Lung (tissue), 16 donors: ENCODE data around the gene TRIM65. TPM values are rescaled to one million over a fixed set of nuclear protein-coding genes. Genes with fewer than 3 reads are reported as not detected.

Experiments used
- ATAC-seq: fragments of 200-7000 bp; cut with Tn5 transposase; one replicate; pipeline ENCODE4 v1.9.1; 2020; ENCODE audit warnings: moderate number of reproducible peaks; ENCODE audit not compliant: insufficient read depth, low FRiP score
- DNase-seq, 3 donors: peaks; one replicate each; pipeline ENCODE4 v3.0.0-alpha.2; 2013 to 2017
- H3K27ac ChIP-seq, 2 donors: one replicate each; pipeline ENCODE4 v1.5.1; 2013; ENCODE audit warnings: mild to moderate bottlenecking in 2 of 2, moderate library complexity in 2 of 2, control low read depth in 1 of 2, inconsistent platforms in 1 of 2, low read depth in 1 of 2, low read length in 1 of 2
- H3K27me3 ChIP-seq, 3 donors: one replicate each; pipeline ENCODE4 v1.5.1; 2013; ENCODE audit warnings: low read length in 2 of 3; ENCODE audit not compliant: control insufficient read depth in 3 of 3, insufficient read depth in 3 of 3
- H3K36me3 ChIP-seq, 4 donors: one replicate each; pipeline ENCODE4 v1.5.1; 2013; ENCODE audit warnings: low read length in 4 of 4, mild to moderate bottlenecking in 1 of 4, moderate library complexity in 1 of 4; ENCODE audit not compliant: control insufficient read depth in 4 of 4, insufficient read depth in 4 of 4
- H3K4me1 ChIP-seq, 5 donors: one replicate each; pipeline ENCODE4 v1.5.1; 2013; ENCODE audit warnings: low read length in 5 of 5, mild to moderate bottlenecking in 2 of 5, moderate library complexity in 1 of 5; ENCODE audit not compliant: control insufficient read depth in 5 of 5, insufficient read depth in 5 of 5
- H3K4me3 ChIP-seq: one replicate; pipeline ENCODE4 v1.5.1; 2013; ENCODE audit warnings: mild to moderate bottlenecking, control low read depth, moderate library complexity
- H3K9ac ChIP-seq, 2 donors: one replicate each; pipeline ENCODE4 v1.5.1; 2013; ENCODE audit warnings: low read length in 2 of 2, control low read depth in 1 of 2; ENCODE audit not compliant: insufficient read depth in 1 of 2
- H3K9me3 ChIP-seq, 4 donors: one replicate each; pipeline ENCODE4 v1.5.1; 2013; ENCODE audit warnings: low read length in 3 of 4, mild to moderate bottlenecking in 1 of 4, moderate library complexity in 1 of 4; ENCODE audit not compliant: control insufficient read depth in 4 of 4, insufficient read depth in 3 of 4
- CTCF ChIP-seq: IDR thresholded peaks from 2 replicates; pipeline ENCODE4 v1.5.1; 2012; ENCODE audit warnings: mild to moderate bottlenecking; ENCODE audit errors: control extremely low read depth, extremely low read depth
- WGBS, 2 donors: extraction: QIAGEN DNeasy Blood & Tissue Kit; methylation state at CpG; one replicate each; pipeline ENCODE4 v1.1.7; 2013; 5-methylcytosine and 5-hydroxymethylcytosine counted together
- long read RNA-seq, 5 donors: transcript quantifications; one replicate each; lab custom pipeline, GENCODE V29; 2026
- polyA plus RNA-seq, 2 donors: library from polyadenylated mRNA; stranded (reverse); fragments of 200-250 nt; gene quantifications; one replicate each; pipeline ENCODE4 v1.2.1, GENCODE V29; 2013
- total RNA-seq, 2 donors: library from RNA; depleted of rRNA in 1 of 2; stranded (reverse); fragments of >200 nt in 1 of 2; gene quantifications; one replicate each; pipeline ENCODE4 v1.2.1, GENCODE V29; 2014 to 2021
- donor health status: control.
- donor health status: control.
- donor health status: Bipolar disorder and iron deficiency.
- donor health status: healthy.
- donor health status: DM: yes; HTN: yes; CAD: no.

TRIM65 gene
- 10 to 100 TPM; 12.7 to 32.9 TPM for total RNA-seq
- 10 to 100 TPM; 14.6 to 27.8 TPM for polyA plus RNA-seq
- long read RNA-seq, donor 1, partial matches to known transcripts: 0 of 2 reads
- long read RNA-seq, donor 1, other reads (novel, unspliced or antisense): 0 of 2 reads
- long read RNA-seq, donor 2, partial matches to known transcripts: 0 of 3 reads
- long read RNA-seq, donor 2, other reads (novel, unspliced or antisense): 0 of 3 reads
- long read RNA-seq, donor 3: 0 reads
- long read RNA-seq, donor 4, partial matches to known transcripts: 0 of 2 reads
- long read RNA-seq, donor 4, other reads (novel, unspliced or antisense): 0 of 2 reads
- long read RNA-seq, donor 5, partial matches to known transcripts: 0 of 3 reads
- long read RNA-seq, donor 5, other reads (novel, unspliced or antisense): 0 of 3 reads

GRCh38 chr17:75896415-75897159, at the start of gene TRIM65:
TRIM65 (minus strand) TSS chr17:75896951; CDS start chr17:75896937, 14 bp downstream.
- peak; percentile 36 for TF ChIP-seq CTCF
- H3K27ac ChIP-seq: peak within 1 kb of the TSS; percentile 95
- 0% methylated on average over 72 to 102 of the region's 102 CpGs for WGBS, 2 donors
- H3K36me3 ChIP-seq: peaks cover 0 to 40% (median 12%) of the 10 kb centered on the region in 4 donors
- H3K4me3 ChIP-seq: peak within 1 kb of the TSS; percentile 69
- DNase-seq: peak; percentile 86 to 90 (median 87)
- H3K27me3 ChIP-seq: no peaks in the 10 kb centered on the region
- peak within 1 kb of the TSS; percentile 37 to 65 for H3K9ac ChIP-seq
- peaks cover 0 to 36% (median 9%) of the 10 kb centered on the region in 5 donors for H3K4me1 ChIP-seq
- ATAC-seq: peak; percentile 88
- H3K9me3 ChIP-seq: no peaks in the 10 kb centered on the region

- 70 to 82% methylated on average over 2 of the region's 2 CpGs for WGBS, 2 donors
- Histone ChIP-seq H3K4me1 (peaks cover 0 to 10% (median 2%) of the 10 kb centered on the region in 5 donors), H3K4me3 (no peak overlapping the region), H3K27ac (no peak overlapping the region), H3K9me3 (no peaks in the 10 kb centered on the region), H3K27me3 (no peaks in the 10 kb centered on the region), H3K9ac (no peak overlapping the region), H3K36me3 (peaks cover 12 to 38% (median 27%) of the 10 kb centered on the region in 4 donors)
- DNase-seq: no peak
- no peak for ATAC-seq
- TF ChIP-seq CTCF: no peak
Observed at GRCh38 chr17:75945211-75945610, 48.5 kb upstream of the TRIM65 start.

- H3K36me3 ChIP-seq: peaks cover 4 to 25% (median 18%) of the 10 kb centered on the region in 4 donors
- H3K4me3 ChIP-seq: no peak overlapping the region
- H3K9ac ChIP-seq: no peak overlapping the region
- H3K4me1 ChIP-seq: peaks cover 0 to 10% (median 3%) of the 10 kb centered on the region in 5 donors
- ATAC-seq: no peak
- no peak overlapping the region for H3K27ac ChIP-seq
- no peak for DNase-seq
- TF ChIP-seq CTCF: no peak
- H3K27me3 ChIP-seq: no peaks in the 10 kb centered on the region
- 82 to 92% methylated on average over 1 of the region's 1 CpG for WGBS, 2 donors
- H3K9me3 ChIP-seq: no peaks in the 10 kb centered on the region
Observed at GRCh38 chr17:75943491-75943890, 46.7 kb upstream of the TRIM65 start.
